GM19372 (cell line): ENCODE measurements around the gene MSH5.
A peak's percentile ranks its signal among the peaks of the same experiment; 100 is the strongest.

Experiments used
- ATAC-seq: cut with Tn5 transposase; IDR thresholded peaks from one replicate; pipeline ENCODE4 v1.9.1; 2021; ENCODE audit warnings: mild to moderate bottlenecking, low read depth, moderate library complexity; ENCODE audit not compliant: unreplicated experiment

Gene MSH5

GRCh38 chr6:31728767-31729514 lies 10.9 kb upstream of the MSH5 start, which contains the start of gene DDAH2:
Gene DDAH2, minus strand, starts transcription at chr6:31729299. Its CDS starts 138 bp downstream, at chr6:31729161.
- peak; percentile 11 for ATAC-seq

- ATAC-seq = peak; percentile 46
These were observed 10.3 kb upstream of the MSH5 start for GRCh38 chr6:31729515-31729978.

DNA sequence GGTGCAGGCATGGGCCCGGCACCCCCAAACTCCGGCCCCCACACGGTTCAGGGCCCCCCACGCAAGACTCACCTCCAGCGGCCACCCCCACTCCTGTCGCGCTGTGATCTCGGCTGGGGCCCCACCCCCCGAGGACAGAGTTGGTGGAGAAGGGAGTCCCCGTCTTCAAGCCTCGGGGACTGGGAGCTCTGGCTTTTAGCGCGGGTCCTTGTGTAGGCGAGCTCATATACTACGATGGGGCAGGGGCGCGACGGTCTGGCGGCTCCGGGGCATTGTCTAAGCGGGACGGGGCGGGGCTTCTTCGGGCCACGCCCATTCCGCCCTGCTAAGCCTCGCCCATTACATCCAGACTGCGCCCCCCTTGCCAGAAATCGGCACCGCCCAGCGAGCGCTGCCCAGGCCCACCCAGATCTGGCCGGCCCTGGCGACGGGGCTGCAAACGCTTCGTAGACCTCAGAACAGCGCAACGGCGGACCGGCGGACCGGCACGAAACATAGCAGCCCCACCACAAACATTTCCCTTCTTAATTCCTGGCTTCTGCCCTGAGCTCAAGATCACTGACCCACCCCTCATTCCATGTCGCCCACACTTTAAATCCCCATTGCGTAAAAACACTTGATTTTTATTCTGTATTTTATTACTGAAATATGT lies 9.7 kb upstream of the MSH5 start:
- peak; percentile 24 for ATAC-seq

DNA sequence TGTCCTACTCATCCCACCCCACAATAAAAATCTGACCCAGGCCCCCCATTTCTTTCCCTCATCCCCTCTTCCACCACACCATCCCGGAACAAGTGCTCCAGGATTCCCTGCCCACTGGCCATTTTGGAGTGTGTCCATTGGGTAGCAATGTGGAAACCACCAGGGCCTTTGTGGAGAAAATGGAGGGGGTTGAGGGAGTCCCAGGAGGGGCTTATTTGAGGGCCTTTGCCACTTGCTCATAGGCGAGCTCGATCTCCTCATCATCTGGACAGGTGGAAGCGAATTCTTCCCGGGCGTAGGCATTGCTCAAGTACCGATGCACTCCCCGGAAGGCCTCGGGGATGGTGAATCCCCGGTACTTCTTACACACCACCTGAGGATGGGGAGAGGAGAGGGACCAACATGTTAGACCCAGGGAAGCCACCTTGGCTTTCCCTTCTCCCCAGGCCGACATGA lies 9.1 kb upstream of the MSH5 start:
- no peak for ATAC-seq

DNA sequence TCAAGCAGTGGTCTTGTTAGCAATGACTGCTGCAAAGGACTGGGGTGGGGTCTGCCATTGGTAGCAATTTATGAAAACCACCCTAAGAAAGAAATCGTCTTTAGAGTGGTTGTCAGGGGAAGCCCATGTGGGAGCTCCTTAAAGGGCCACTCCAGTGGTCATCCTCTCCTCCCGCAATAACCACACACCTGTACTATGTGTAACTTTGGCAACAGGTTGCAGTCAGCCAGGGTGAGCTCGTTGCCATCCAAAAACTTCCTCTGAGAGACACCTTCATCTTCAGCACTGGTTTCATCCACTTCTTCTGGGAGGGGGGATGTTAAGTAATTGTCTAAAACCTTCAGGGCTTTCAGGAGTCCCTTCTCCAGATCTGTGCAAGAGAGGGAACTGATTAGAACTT lies 7.8 kb upstream of the MSH5 start:
- ATAC-seq = no peak

- ATAC-seq = no peak
These were observed 6.1 kb upstream of the MSH5 start for GRCh38 chr6:31733734-31734133.

DNA sequence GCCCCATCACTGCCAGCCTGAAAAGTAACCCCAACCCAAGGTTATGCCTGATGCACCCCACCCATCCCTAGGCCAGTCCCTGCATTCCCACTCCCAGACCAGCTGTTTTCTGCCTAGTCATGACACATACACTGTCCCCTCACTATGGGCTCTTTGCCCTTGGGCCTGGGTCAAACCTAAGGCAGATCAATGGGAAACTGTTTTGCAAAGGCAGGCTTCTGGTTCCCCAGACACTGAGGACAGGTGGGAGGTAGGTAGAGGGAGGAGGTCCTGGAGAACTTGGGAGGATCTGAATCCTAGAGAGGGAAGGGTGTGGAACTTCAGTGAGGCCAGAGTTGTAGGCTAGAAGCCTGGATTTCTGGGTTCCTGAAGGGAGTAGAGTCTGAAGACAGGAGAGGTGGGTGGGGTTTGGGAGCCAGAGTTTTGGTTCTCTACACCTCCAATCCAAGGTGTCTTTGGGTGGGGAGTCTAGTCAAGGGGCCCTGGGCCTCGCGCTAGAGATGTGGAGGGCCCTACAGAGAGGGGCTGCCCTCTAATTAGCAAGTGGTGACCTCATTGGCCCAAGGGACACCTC lies 5.5 kb upstream of the MSH5 start:
- no peak for ATAC-seq

DNA sequence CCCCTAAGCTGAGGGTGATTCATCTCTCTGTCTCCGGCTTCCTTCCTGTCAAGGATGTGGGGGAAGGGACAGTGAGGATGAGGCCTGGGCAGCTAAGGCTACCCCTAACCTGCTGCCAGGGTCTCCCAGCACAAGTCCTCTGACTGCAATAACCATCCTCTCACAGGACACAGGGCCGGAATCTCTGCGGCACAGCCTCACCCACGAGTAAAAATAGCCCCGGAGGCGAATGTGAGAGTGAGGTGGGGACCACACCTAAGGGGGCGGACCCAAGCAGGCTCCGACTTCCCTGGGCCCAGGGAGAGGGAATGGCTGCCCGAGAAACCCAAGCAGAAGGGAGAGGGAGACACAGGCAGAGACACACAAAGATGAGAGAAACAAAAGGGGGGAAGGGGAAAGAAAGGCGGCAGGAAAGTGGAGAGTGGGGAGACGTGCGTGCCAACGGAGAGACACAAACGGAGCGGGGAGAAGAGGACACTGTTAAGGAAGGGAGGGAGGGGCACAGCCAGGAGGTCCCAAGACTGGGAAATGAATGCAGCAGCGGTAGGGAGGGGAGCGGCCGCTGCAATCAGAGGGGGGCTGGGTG lies 4.9 kb upstream of the MSH5 start:
- ATAC-seq = no peak

GRCh38 chr6:31736021-31736767 lies 3.6 kb upstream of the MSH5 start, which contains the start of gene CLIC1:
Gene CLIC1, minus strand, starts transcription at chr6:31736530. Its CDS starts 230 bp downstream, at chr6:31736300.
- ATAC-seq = no peak

DNA sequence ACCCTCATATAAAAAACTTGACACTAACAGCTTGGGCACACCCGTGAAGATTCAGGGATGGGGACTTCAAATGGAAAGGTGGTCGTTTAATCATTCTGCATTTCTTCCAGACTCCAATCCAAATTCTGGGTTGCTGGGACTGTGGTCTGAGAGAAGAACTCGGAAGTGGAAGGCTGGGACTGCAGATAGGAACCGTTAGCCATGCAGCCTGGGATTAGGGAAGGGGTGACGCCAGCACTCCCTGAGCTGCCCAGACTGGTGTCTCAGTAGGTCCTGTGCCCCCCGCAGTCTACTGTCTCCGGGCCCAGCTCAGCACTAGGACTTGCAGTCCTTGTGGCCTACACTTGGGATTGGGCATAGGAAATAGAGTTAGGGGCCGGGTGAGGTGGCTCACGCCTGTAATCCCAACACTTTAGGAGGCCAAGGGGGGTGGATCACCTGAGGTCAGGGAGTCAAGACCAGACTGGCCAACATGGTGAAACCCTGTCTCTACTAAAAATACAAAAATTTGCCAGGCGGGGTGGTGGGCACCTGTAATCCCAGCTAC lies 3.0 kb upstream of the MSH5 start:
- no peak for ATAC-seq

DNA sequence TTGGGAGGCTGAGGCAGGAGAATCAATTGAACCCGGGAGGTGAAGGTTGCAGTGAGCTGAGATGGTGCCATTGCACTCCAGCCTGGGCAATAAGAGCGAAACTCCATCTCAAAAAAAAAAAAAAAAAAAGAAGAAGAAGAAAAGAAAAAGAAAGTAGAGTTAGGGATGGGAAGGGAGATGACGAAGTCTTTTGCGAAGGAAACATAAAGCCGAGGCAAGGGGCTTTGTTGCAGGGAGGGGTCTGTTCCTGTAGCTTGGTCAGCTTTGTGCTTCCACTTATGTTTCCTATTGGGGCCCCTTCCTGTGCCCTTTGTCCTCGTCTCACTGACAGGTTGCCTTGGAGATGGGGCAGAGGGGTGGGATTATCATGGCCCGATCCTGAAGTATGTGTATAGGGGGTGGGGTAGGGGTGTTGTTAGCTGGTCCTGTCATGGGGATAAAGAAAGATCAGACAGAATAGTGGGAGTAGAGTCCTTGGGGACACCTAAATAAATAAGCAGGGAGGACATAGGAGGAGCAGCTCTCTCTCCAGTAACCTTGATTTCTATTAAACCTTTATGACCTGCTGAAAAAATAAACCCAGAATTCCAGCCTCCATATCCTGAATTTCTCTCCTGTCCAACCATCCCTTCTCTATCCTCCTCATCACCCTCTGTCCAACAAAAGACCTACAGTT lies 2.4 kb upstream of the MSH5 start:
- ATAC-seq = no peak

DNA sequence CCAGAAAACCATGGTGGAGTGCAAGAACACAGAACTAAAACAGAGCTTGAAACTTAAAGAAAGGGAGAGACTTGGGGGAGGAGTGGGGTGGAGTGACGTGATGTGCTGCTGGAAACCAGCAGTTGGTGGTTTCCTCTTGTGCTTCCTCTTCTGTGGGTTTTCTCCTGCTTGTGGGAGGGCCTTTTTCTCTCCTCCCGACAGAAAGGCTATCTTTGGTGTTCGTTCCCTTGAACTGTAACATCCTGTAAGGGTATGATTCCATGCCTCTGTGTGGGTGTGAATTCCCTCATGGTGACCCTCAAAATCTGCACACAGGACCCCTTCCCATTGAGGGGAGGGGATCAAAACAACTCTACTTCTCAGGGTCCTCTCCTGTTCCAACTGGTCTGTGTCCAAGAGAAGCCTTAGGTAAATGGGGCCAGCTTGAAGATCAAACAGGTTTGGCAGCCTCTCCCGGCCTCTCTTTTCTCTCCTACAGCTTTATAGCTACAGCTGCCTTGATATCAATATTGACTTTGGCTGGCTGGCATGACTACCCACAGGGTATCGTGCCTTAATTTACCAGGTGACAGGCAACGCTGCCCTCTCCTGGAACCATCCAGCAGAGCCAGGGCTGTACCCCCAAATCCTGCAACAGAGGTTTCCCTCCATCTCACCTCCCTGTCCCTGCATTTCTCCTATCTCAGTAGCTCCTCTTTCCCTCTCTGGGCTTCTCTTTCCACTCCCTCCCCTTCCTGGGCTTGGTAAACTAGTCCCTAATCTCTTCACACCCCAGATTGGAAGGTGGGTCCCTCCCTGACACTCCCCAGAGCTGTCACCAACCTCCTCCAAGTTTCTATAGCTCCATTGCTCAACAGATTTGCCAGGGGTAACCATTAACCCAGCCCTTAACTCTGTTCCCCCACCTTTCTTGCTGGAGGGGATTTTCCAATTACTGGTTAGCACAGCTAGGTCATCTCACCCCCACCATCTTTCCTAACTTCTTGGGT lies 1.5 kb upstream of the MSH5 start:
- ATAC-seq = no peak

GRCh38 chr6:31740397-31741223 lies 805 bp downstream of the MSH5 start:
- ATAC-seq = no peak

DNA sequence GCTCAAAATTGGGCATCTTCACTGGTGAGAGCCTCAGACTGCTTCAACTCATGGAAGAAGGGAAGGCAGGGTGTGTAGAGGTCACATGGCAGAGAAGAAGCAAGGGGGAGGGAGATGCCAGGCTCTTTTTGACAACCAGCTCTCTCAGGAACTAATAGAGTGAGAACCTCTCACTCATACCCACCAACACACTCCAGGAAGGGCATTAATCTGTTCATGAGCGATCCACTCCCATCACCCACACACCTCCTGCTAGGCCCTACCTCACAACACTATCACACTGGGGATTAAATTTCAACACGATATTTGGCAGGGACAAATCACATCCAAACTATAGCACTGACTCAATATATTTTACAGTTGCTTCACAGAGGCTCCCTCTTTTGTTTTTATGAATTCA lies 2.0 kb downstream of the MSH5 start:
- no peak for ATAC-seq

GRCh38 chr6:31742894-31743293 lies 3.1 kb downstream of the MSH5 start:
- no peak for ATAC-seq

DNA sequence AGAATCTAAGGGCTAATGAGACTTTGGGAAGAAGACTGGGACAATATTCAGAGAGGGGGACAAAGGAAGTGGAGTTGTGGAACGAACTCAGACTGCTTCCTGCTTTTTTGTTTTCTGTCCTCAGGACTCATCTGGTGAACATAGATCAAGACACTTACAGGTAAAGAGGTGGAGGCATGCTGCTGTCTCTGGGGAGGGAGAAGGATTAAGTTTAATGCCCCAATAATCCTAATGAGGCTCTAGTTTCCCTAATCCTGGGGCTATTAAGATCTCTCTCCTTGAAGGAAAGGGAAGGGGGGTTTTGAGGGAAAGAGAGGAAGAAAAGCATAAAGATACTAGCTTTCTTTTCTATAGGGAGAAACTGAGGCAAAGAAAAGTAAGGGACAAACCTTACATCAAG lies 4.6 kb downstream of the MSH5 start:
- ATAC-seq = no peak

DNA sequence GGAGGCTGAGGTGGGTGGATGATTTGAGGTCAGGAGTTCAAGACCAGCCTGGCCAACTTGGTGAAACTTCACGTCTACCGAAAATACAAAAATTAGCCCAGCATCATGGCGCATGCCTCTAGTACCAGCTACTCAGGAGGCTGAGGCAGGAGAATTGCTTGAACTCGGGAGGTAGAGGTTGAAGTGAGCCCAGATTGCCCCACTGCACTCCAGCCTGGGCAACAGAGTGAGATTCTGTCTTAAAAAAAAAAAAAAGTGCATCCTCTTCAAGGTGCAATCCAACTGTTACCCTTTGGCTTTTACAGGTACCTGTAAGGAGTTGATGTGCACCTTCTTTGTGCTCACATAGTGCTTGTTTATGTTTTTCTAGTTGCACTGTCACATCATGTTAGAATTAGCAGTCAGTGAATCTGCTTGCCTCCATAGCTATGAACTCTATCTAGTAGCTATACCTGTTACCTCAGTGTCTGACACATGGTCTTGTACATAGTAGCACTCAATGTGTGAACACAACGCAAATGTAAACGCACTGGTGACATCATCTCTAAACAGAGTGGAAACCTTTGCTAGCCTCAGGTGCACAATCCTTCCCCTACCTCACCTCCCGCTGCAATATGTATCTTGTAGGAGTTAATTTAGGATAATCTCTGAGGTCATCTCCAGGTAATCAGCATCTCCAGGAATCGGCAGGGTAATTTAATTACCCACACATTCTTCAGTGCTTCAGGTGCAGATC lies 9.7 kb downstream of the MSH5 start:
- no peak for ATAC-seq
